DMS 273 (cell line): ENCODE results near the gene DDX47.
A peak's percentile ranks its signal among the peaks of the same experiment; 100 is the strongest.
"Not testable (repeated sequence)": the region's sequence is repeated elsewhere in the genome, so short reads cannot be mapped to it uniquely, and the experiment has no call there.

Source experiments
- DNase-seq: peaks from one replicate; lab custom pipeline; 2025; ENCODE audit not compliant: unreplicated experiment; lab: John Stamatoyannopoulos, UW

DDX47 gene

DNA sequence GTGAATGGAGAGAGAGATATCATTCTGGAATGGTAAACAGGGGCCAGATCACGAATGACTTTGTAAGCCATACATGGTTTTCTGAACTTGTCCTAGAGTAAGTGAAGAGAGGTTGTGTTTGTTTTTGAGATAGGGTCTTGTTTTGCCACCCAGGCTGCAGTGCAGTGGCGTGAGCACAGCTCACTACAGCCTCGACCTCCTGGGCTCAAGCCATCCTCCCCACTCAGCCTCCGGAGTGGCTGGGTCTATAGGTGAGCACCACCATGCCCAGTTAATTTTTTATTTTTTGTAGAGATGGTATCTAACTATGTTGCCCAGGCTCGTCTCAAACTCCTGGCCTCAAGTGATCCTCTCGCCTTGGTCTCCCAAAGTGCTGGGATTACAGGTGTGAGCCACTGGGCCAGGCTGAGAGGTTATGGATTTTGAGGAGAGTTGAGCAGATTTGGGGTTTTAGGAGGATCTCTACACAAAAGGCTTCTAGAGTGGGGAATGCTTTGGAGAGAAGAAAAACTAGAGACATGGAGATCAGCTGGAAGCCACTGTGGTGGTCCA is 58.5 kb downstream of the DDX47 start:
- no peak for DNase-seq

DNA sequence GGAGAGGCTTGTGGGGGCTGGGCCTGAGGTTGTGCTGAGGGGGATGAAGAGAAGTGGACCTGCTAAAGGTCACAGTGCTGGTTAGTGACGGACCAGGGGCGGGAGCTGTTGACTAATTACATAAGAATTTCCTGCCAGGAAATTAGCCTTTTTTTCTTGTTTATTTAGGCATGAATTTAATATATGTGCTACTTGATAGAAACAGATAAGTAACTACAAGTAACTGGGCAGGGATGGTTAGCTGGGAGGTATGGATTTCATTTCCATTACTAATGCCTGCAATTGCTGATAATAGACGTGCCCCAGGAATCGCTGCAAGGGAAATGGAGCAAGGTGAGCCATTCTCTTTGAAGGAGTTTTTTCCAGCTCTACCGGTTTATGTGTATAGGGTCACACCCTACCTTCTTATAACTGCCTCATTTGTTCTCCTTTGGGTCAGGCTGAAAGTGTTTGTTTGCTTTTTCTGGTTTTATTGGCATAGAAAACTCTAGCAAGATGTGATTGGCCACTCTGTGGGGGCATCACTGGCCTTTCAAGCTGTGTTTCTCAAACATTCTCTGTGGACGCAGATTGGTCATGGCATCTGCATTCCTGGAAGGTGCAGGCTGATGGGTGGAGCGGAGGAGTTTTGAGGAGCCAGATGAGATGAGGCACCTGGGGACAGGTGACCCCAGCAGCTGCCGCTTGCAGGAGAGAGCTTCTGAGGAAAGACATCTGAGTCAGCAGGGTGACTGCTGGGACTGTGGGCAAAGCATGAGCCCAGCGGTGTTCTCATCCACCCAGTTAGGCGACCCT is 59.2 kb downstream of the DDX47 start:
- no peak for DNase-seq

DNA sequence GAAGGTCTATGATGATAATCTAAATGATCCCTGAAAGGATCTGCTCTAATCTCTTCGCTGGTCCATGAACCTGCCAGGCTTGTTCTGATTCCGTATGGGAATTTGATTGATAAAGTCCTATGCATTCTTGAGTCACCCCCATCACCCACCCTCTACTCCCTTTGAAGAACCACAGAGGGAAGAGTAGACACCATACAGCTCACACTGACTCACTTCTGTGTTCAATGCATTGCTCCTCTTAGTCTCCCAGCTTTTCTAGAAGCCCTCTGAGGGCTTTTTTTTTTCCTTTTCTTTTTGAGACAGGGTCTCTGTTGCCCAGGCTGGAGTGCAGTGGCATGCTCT is 59.8 kb downstream of the DDX47 start:
- no peak for DNase-seq

DNA sequence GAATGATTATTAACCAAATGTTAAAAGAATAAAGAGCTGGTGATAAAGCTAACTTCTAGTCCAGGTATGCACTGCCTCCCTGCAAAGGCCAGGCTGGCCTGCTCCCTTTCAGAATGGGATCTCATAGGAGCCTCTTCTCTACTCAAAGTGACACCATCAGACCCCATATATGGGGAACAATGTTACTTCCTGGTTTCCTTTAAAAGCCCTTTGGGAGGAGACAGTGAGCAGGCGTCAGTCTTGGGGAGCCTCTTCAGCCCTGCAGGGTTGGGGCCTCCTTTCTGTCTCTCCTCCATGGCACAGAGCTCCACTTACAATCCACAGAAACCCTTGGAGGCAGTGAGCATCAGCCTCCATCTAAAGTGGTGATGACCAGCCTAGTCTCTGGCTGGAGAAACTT is 60.9 kb downstream of the DDX47 start:
- no peak for DNase-seq

DNA sequence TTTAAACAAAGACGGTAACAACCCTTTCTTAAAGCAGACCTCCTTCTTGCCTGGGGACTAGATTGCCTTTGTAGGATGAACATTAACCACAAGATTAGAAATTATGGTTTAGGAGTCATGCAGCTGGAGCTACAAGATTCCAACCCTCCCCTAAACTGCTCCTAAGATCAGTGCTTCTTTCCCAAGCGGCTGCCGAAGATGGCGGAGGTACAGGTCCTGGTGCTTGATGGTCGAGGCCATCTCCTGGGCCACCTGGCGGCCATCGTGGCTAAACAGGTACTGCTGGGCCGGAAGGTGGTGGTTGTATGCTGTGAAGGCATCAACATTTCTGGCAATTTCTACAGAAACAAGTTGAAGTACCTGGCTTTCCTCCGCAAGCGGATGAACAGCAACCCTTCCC is 62.2 kb downstream of the DDX47 start:
- DNase-seq = not testable (repeated sequence)

DNA sequence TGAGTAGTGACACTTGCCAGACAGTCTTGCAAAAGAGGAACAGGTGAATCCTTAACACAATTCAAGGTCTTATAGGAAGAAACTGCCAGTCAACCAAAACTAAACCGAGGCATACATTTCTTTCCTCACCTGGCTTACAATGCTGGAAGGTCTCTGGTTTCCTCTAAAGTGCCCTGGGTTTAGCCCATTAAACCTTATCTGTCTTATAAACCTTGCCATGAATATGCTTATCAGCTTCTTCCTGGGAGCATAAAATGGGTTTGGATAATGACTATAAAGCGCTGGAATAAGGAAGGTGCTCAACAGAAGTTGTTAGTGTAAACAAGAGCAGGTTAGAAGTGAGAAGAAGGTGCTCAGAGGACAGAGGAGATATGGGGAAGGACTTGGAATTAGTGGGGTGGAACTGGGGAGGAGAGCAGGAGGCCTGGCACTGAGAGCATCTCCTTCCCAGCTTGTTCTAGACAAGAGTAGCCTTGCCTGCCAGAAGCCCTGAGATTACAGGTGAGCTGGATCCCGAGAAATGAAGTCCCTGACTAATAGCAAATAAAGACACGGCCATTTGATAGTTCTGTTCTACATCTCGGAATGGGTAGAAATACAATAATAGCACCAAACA is 64.1 kb downstream of the DDX47 start:
- no peak for DNase-seq

DNA sequence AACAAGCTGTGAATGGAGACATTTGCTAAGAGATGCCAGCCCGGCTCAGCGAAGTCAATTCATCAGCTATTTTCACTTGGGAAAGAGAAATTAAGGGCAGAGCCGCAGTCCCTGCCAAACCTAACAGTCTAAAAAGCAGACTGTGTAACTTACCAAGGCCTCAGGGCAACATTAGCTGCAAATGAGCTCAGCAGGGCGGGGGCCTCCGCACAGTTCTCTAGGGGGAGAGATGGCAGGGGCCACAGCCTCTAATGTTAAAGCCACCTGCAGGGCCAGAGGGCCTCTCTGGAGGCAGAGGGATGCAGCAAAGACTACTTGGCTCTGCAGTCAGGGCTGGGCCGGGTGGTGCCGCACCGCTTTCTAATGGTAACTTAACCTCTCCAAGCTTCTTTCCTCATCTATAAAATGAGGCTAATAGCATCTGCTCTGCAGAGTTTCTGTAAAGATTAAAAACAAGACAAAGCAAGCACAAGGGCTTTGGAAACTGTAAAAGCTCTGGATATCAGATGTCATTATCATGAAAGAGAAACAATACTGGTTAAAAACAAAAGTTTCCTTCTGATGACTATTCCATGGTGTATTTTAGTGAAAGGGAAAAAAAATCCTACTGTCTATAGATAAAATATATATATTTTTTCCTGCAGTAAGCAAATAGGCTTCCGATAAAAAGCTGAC is 64.8 kb downstream of the DDX47 start:
- DNase-seq = peak; percentile 12
